ENCODE results near the gene ZNF474.
"Not testable (repeated sequence)": the region's sequence is repeated elsewhere in the genome, so short reads cannot be mapped to it uniquely, and the experiment has no call there.

- TF ChIP-seq POLR2A, CTCF (IDR thresholded peaks at IDR 0.05): not testable (repeated sequence)
These were observed 35.1 kb upstream of the ZNF474 start for GRCh38 chr5:122094251-122094650.
